Epithelial cell of proximal tubule (primary cell): ENCODE results near the gene PATL2. TPM values are rescaled to one million over a fixed set of nuclear protein-coding genes. Genes with fewer than 3 reads are reported as not detected.
"Not testable (repeated sequence)": the region's sequence is repeated elsewhere in the genome, so short reads cannot be mapped to it uniquely, and the experiment has no call there.

ENCODE experiments used
- DNase-seq: peaks from one replicate; pipeline ENCODE4 v3.0.0-alpha.2; 2011; ENCODE audit warnings: low read depth
- H3K4me3 ChIP-seq: 2 replicates; pipeline ENCODE4 v1.5.1; 2011; ENCODE audit warnings: low read depth, mild to moderate bottlenecking, low read length
- total RNA-seq: library from RNA; depleted of rRNA; stranded (reverse); fragments of >200 nt; gene quantifications from 2 replicates; pipeline ENCODE4 v1.2.3, GENCODE V29; 2015
- TF ChIP-seq, protein P1 (sequence below): conservative IDR thresholded peaks from 2 replicates; pipeline ENCODE4 v1.5.1; 2012; ENCODE audit warnings: low read depth, mild to moderate bottlenecking, low read length

PATL2 gene
- total RNA-seq, 1 donor from 2014 or later = not detected

DNA sequence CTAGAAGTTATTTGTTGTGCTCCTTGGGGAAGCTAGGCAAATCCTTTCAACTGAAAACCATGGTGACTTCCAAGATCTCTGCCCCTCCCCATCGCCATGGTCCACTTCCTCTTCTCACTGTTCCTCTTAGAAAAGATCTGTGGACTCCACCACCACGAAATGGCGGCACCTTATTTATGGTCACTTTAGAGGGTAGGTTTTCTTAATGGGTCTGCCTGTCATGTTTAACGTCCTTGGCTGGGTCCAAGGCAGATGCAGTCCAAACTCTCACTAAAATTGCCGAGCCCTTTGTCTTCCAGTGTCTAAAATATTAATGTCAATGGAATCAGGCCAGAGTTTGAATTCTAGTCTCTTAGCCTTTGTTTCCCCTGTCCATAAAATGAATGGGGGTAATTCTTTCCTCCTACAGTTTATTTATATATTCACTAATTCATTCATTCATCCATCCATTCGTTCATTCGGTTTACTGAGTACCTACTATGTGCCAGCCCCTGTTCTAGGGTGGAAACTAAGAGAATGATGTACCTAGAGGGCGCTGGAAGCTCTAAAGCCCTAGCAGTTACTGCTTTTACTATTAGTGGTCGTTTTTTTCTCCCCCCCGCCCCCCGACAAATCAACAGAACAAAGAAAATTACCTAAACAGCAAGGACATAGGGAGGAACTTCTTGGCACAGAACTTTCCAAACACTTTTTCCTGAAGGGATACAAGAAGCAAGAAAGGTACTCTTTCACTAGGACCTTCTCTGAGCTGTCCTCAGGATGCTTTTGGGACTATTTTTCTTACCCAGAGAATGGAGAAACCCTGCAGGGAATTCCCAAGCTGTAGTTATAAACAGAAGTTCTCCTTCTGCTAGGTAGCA lies 657 bp downstream of the PATL2 start:
- no peak for DNase-seq
- peak overlapping the region; percentile 99 for H3K4me3 ChIP-seq
- TF ChIP-seq, protein P1, sequence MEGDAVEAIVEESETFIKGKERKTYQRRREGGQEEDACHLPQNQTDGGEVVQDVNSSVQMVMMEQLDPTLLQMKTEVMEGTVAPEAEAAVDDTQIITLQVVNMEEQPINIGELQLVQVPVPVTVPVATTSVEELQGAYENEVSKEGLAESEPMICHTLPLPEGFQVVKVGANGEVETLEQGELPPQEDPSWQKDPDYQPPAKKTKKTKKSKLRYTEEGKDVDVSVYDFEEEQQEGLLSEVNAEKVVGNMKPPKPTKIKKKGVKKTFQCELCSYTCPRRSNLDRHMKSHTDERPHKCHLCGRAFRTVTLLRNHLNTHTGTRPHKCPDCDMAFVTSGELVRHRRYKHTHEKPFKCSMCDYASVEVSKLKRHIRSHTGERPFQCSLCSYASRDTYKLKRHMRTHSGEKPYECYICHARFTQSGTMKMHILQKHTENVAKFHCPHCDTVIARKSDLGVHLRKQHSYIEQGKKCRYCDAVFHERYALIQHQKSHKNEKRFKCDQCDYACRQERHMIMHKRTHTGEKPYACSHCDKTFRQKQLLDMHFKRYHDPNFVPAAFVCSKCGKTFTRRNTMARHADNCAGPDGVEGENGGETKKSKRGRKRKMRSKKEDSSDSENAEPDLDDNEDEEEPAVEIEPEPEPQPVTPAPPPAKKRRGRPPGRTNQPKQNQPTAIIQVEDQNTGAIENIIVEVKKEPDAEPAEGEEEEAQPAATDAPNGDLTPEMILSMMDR = peak; percentile 58

DNA sequence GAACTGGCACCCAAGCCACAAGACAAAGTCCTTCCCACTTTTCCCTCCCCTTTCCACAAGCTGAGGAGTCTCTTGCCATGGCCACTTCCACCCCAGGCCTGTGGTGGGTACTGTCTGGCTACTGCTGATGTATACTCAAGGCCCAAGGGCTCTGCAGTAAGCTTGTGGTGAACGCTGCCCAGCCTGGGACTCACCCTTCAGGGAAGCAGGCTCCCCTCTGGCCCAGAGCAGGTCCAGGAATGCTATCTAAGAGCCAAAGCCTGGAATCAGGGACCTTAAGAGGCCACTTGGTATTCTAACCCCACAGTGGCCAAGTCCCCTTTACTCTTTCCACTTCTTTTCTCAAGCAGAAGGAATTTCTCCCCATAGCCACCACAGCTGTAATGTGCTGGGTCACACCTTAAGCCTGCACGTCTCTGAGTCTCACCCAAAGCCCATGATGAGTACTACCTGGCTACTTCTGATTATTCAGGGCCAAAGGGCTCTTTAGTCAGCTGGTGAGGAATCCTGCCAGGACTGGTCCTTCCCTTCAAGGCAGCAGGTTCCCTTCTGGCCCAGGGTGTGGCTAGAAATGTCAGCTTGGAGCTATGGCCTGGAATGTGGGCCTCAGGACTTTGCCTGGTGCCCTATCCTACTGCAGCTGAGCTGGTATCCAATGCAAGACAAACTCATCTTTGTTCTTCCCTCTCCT lies 4.0 kb downstream of the PATL2 start:
- TF ChIP-seq, protein P1 = no peak

DNA sequence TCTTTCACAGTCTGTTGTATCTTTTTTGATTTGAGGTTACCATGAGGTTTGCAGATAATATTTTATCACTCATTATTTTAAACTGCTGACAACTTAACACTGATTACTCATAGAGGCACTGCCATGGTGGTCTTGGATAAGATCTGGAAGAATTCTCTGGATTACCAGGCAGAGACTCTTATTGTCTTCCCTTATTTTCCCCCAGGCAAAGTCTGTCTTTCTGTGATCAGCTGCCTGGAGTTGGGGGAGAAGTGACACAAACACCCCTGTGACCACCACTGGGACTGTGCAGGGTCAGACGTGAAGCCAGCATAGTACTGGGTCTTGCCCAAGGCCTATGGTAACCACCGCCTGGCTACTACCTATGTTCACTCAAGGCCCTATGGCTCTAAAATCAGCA lies 4.7 kb downstream of the PATL2 start:
- no peak overlapping the region for H3K4me3 ChIP-seq
- TF ChIP-seq, protein P1 = no peak
- no peak for DNase-seq

More for the DNA sequence above, 4.0 kb downstream of the PATL2 start:
- no peak overlapping the region for H3K4me3 ChIP-seq
- DNase-seq = no peak

DNA sequence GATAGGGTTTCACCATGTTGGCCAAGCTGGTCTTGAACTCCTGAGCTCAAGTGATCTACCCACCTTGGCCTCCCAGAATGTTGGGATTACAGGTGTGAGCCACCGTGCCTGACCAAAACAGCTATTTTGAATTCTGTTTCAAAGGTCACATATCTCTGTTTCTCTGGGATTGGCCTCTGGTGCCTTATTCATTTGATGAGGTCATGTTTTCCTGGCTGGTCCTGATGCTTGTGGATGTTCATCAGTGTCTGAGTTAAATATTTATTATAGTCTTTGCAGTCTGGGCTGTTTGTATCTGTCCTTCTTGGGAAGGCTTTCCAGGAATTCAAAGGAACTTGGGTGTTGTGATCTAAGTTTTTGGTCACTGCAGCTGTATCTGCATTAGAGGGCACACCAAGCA lies 5.1 kb downstream of the PATL2 start:
- H3K4me3 ChIP-seq = no peak overlapping the region
- no peak for DNase-seq
- TF ChIP-seq, protein P1 = no peak

DNA sequence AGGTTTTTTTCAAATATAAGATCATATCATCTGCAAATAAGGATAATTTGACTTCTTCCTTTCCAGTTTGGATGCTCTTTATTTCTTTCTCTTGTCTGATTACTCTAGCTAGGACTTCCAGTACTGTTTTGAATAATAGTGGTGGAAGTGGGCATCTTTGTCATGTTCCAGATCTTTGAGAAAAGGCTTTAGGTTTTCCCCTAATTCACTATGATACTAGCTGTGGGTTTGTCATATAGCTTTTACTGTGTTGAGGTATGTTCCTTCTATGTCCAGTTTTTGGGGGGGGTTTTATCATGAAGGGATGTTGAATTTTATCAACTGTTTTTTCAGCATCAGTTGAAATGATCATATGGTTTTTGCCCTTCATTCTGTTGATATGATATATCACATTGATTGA lies 10.4 kb downstream of the PATL2 start:
- DNase-seq = not testable (repeated sequence)

DNA sequence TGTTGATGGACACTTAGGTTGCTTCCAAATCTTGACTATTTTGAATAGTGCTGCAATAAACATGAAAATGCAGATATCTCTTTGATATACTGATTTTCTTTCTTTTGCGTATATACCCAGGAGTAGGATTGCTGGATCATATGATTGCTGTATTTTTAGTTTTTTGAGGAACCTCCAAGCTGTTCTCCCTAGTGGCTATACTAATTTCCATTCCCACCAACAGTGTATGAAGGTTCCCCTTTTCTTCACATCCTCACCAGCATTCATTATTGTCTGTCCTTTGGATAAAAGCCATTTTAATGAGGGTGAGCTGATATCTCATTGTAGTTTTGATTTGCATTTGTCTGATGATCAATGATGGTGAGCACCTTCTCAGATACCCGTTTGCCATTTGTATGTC lies 12.5 kb downstream of the PATL2 start:
- TF ChIP-seq, protein P1 = no peak
- DNase-seq = no peak
- no peak overlapping the region for H3K4me3 ChIP-seq

More for the DNA sequence above, 10.4 kb downstream of the PATL2 start:
- H3K4me3 ChIP-seq = not testable (repeated sequence)

DNA sequence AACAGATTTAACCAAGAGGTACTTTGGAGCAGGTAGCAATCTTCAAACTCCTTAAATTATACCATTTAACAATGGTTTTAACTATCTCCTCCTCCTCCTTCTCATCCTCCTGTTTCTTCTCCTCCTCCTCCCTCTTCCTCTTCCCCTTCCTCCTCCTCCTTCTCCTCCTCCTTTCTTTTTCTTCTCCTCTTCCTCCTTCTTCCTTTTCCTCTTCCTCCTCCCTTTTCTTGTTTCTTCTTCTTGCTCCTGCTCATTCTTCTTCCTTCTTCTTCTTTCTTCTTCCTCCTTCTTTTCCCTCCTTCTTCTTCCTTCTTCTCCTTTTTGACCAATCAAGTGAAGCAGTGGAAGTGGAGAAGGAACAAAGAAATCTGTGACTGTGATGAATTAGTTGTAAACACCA lies 14.1 kb downstream of the PATL2 start:
- DNase-seq = no peak
- TF ChIP-seq, protein P1 = no peak

More for the DNA sequence above, 14.1 kb downstream of the PATL2 start:
- H3K4me3 ChIP-seq = no peak overlapping the region
